GM12873 (cell line): ENCODE measurements around the gene HSD17B3.

Source experiments
- TF ChIP-seq, protein P1 (sequence below): IDR thresholded peaks from 2 replicates; pipeline ENCODE4 v1.5.1; 2012; ENCODE audit warnings: low read depth, mild to moderate bottlenecking, moderate library complexity, low read length, control low read depth; ENCODE audit not compliant: insufficient read depth; ENCODE audit errors: missing control alignments

The HSD17B3 gene

DNA sequence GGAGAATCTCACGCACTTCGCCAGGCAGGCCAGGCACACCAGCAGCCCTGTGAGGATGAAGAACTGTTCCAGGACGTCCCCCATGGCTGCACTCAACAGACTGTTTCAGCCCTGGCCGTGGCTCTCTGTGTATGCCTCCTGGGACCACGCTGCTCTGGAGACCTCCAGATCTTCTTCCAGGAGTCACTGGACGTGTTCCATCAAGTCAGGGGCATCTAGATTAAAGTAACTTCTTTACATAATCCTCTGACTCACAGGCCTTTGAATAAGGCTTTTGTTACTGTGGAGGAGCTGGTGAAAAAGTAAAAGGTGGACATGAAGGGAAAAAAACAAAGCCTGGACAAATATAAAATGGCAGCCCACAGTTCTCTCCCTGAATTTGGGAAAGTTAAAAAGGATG, at the start of gene HSD17B3:
TSS of gene HSD17B3 (minus strand) at position 156 of the 400 bp plus-strand sequence. CDS start at position 84, 72 bp downstream.
- TF ChIP-seq, protein P1, sequence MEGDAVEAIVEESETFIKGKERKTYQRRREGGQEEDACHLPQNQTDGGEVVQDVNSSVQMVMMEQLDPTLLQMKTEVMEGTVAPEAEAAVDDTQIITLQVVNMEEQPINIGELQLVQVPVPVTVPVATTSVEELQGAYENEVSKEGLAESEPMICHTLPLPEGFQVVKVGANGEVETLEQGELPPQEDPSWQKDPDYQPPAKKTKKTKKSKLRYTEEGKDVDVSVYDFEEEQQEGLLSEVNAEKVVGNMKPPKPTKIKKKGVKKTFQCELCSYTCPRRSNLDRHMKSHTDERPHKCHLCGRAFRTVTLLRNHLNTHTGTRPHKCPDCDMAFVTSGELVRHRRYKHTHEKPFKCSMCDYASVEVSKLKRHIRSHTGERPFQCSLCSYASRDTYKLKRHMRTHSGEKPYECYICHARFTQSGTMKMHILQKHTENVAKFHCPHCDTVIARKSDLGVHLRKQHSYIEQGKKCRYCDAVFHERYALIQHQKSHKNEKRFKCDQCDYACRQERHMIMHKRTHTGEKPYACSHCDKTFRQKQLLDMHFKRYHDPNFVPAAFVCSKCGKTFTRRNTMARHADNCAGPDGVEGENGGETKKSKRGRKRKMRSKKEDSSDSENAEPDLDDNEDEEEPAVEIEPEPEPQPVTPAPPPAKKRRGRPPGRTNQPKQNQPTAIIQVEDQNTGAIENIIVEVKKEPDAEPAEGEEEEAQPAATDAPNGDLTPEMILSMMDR, result no peak

DNA sequence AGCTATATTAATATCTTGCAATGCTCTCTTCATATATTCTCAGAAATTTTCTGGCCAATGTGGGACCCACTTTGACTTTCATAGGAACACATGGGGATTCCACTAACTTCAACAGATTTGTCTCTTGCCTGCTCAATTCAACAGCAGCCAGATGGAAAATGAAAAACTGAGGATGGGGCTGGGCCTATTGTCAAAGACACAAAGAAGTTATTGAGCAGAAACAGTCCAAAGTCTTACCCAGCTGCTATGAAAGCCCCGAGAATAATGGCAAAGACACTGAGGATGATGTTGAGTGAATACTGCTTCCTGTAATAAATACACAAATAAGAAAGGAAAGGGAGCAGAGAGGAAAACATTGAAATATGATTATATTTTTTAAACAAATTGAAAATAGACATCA, 48.9 kb upstream of the HSD17B3 start:
- TF ChIP-seq, protein P1, result no peak

GRCh38 chr9:96348261-96348660, 46.3 kb upstream of the HSD17B3 start:
- TF ChIP-seq, protein P1, result no peak

DNA sequence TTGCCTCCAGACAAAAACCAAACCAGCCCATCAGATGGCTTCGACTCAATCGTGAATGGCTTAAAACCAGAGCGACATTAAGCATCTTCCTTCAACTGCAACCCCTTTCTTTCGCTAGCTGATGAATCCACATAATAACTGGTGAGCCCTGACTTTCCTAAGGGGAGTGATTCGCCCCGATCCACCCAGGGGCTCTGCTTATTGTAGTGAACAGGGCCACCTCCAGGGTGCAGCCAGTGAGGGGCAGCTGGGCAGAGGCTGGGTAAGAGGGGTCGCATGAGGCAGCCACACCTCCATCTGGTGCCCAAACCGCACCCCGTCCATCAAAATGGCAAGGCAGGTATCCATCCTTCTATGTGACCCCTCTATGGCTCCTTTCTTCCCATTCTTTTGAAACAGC, 43.6 kb upstream of the HSD17B3 start:
- TF ChIP-seq, protein P1, result no peak

- TF ChIP-seq, protein P1, result no peak
These were observed 42.6 kb upstream of the HSD17B3 start for GRCh38 chr9:96344458-96345180.

- TF ChIP-seq, protein P1, result no peak
These were observed 41.8 kb upstream of the HSD17B3 start for GRCh38 chr9:96343515-96344360.

- TF ChIP-seq, protein P1, result no peak
These were observed 40.7 kb upstream of the HSD17B3 start for GRCh38 chr9:96342571-96343245.
